ENCODE measurements around the gene REXO5.

The REXO5 gene

DNA sequence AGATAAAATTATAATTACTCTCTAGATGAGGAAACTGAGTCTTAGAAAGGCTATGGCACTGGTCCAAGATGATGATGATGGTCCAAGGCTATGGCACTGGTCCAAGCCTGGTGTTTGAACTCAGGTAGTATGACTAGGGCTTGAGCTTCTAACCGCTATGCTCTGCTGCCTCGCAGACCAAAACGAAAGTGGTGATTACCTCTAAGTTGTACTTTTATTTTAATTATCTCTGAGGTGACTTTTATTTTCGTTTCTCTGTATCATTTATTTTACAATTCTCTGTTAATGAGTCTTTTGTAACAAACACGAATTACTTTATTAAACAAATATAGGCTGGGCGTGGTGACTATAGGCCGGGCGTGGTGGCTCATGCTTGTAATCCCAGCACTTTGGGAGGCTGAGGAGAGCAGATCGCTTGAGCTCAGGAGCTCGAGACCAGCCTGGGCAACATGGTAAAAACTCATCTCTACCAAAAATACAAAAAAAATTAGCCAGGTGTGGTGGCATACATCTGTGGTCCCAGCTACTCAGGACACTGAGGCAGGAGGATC, 5.6 kb downstream of the REXO5 start:
- H3K27ac ChIP-seq, result no peak overlapping the region
- TF ChIP-seq, protein P1, sequence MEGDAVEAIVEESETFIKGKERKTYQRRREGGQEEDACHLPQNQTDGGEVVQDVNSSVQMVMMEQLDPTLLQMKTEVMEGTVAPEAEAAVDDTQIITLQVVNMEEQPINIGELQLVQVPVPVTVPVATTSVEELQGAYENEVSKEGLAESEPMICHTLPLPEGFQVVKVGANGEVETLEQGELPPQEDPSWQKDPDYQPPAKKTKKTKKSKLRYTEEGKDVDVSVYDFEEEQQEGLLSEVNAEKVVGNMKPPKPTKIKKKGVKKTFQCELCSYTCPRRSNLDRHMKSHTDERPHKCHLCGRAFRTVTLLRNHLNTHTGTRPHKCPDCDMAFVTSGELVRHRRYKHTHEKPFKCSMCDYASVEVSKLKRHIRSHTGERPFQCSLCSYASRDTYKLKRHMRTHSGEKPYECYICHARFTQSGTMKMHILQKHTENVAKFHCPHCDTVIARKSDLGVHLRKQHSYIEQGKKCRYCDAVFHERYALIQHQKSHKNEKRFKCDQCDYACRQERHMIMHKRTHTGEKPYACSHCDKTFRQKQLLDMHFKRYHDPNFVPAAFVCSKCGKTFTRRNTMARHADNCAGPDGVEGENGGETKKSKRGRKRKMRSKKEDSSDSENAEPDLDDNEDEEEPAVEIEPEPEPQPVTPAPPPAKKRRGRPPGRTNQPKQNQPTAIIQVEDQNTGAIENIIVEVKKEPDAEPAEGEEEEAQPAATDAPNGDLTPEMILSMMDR (conservative IDR thresholded peaks at IDR 0.05; ENCODE audit: low read depth), result no peak
- ChIA-PET POLR2A (ENCODE audit: low non-redundant PET) (no interaction called here), CTCF (interaction anchor here (0.6 kb wide), 1 partner anchor 20 kb away, joined by 4 read pairs; no protein-coding TSS in a partner anchor)
- no peak for DNase-seq (ENCODE audit: low spot score)

DNA sequence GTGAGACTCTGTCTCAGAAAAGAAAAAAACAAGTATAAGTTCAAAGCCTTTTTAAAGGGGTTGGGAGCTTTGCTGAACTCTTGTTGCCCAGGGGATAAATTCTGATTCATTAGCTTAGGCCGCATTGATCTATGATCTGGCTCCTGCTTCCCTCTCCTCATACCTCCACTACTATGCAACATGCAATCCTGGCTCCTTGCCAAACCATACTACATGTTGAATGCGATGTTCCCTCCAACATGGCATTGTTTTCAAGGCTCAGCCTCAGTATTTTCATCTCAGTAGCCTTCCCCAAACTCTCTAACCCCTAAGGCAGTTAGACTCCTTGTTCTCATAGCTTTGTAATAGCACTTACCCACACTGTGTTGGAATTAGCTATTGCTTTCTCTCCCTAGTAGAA, 6.2 kb downstream of the REXO5 start:
- POLR2A ChIA-PET (ENCODE audit: low non-redundant PET), result no interaction called here
- CTCF ChIA-PET, result interaction anchor here (0.6 kb wide), 1 partner anchor 21 kb away, joined by 4 read pairs; no protein-coding TSS in a partner anchor

DNA sequence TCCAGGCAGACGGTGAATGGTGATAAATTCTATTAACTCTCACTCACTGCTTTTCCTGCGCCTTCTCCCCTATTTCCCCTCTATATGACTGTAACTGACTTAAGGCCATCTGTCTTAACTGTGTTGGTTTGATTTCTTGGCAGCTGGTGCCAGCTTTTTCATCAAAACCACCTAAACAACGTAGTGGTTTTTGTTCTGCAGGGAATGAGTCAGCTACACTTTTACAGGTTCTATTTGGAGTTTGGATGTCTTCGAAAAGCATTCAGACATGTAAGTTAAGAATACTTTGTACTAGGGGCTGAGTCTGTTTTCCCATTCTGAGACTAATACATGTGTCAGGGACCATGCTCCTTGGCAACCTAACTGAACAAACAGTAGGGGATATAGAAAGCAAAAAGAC, 8.5 kb downstream of the REXO5 start:
- CTCF ChIA-PET, result interaction anchor here (0.6 kb wide), 1 partner anchor 371 kb away, joined by 5 read pairs; no protein-coding TSS in a partner anchor
- TF ChIP-seq, protein P1 (conservative IDR thresholded peaks at IDR 0.05; ENCODE audit: low read depth), result no peak
- POLR2A ChIA-PET (ENCODE audit: low non-redundant PET), result no interaction called here
- no peak overlapping the region for H3K27ac ChIP-seq
- no peak for DNase-seq (ENCODE audit: low spot score)

More for the DNA sequence above, 6.2 kb downstream of the REXO5 start:
- DNase-seq (ENCODE audit: low spot score), result no peak
- TF ChIP-seq, protein P1 (conservative IDR thresholded peaks at IDR 0.05; ENCODE audit: low read depth), result no peak
- H3K27ac ChIP-seq, result no peak overlapping the region

DNA sequence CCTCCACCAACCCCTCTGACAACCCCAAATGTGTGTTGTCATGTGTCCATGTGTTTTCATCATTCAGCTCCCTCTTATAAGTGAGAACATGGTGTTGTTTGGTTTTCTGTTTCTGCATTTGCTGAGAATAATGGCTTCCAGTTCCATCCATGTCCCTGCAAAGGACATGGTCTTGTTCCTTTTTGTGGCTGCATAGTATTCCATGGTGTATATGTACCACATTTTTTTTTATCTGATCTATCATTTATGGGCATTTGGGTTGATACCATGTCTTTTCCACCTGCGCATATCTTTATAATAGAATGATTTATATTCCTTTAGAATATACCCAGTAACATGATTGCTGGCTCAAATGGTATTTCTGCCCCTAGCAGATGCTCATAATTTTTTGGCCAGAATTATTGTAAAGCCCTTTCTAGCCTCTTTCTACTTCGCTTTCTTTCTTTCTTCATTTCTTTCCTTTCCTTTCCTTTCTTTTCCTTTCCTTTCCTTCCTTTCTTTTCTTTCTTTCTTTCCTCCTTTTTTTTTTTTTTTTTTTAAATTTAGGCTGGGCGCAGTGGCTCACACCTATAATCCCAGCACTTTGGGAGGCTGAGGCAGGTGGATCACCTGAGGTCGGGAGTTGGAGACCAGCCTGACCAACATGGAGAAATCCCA, 12.7 kb downstream of the REXO5 start:
- H3K27ac ChIP-seq, result no peak overlapping the region
- TF ChIP-seq, protein P1 (conservative IDR thresholded peaks at IDR 0.05; ENCODE audit: low read depth), result no peak
- DNase-seq (ENCODE audit: low spot score), result no peak
- POLR2A ChIA-PET (ENCODE audit: low non-redundant PET), result no interaction called here
- CTCF ChIA-PET, result no interaction called here

DNA sequence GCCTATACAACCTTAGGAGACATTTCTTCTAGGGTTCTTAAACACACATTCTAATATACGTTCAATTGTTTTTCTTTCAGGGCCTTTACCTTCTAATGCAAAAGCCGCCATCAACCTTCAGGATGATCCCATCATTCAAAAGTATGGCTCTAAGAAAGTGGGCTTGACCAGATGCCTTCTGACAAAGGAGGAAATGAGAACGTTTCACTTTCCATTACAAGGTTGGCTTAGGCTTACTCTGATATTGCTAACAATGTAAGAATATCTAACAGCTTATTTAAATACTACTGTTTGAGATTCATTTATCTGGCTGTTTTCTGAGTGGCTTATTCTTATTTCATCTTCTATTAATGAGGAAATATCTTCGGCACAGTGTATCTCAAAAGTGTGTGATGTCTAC, 15.4 kb downstream of the REXO5 start:
- CTCF ChIA-PET, result interaction anchor here (0.6 kb wide), 1 partner anchor 280 kb away, joined by 3 read pairs; no protein-coding TSS in a partner anchor
- H3K27ac ChIP-seq, result no peak overlapping the region
- POLR2A ChIA-PET (ENCODE audit: low non-redundant PET), result no interaction called here
- TF ChIP-seq, protein P1 (conservative IDR thresholded peaks at IDR 0.05; ENCODE audit: low read depth), result no peak
- no peak for DNase-seq (ENCODE audit: low spot score)

DNA sequence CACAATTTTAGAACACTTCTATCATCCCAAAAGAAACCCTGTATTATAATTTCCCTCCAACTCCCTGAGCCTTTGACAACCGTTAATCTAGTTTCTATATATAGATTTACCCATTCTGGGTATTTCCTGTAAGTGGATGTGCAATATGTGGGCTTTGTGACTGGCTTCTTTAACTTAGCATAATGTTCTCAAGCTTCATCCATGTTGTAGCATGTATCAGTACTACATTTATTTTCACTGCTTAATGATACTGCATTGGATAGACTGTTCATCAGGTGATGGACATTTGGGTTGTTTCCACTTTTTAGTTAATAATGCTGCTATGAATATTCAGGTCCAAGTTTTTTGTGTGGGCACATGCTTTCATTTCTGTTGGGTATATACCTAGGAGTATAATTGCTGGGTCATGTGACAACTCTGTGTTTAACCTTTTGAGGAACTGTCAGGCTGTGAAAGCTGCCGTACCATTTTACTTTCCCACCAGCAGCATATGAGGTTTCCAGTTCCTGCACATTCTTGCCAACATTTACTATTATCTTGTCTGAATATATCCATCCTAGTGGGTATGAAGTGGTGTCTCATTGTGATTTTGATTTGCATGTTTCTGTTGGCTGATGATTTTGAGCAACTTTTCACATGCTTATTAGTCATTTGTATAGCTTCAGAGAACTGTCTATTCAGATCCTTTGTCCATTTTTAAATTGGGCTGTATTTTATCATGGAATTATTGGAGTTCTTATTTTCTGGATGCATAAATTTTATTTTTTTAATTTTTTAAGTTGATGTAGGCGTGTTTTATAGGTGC, 16.4 kb downstream of the REXO5 start:
- POLR2A ChIA-PET (ENCODE audit: low non-redundant PET), result no interaction called here
- H3K27ac ChIP-seq, result no peak overlapping the region
- TF ChIP-seq, protein P1 (conservative IDR thresholded peaks at IDR 0.05; ENCODE audit: low read depth), result no peak
- CTCF ChIA-PET, result no interaction called here
- no peak for DNase-seq (ENCODE audit: low spot score)
